Calu3 (cell line): Measurements from ENCODE around the gene ZNF547. TPM values are rescaled to one million over a fixed set of nuclear protein-coding genes. Genes with fewer than 3 reads are reported as not detected.

Experiments
- BruUV-seq: library from RNA; stranded (reverse); fragments of 400-500 nt; replicated peaks from 2 replicates; lab custom pipeline; 2021; lab: Mats Ljungman, UMichigan
- CTCF ChIA-PET: fragments of 300-600 bp; sonication (Branson Sonifier 250); formaldehyde crosslinking; loops from one replicate; lab custom pipeline; 2022; ENCODE audit warnings: antibody characterized with exemption; lab: Charles Lee
- DNase-seq: peaks from one replicate; pipeline ENCODE4 v3.0.0; 2022
- H3K27ac Mint-ChIP-seq: one replicate; pipeline ENCODE4 v1.8.0; 2022; ENCODE audit warnings: mixed read lengths; ENCODE audit not compliant: unreplicated experiment
- H3K27me3 Mint-ChIP-seq: one replicate; pipeline ENCODE4 v1.8.0; 2022; ENCODE audit warnings: mixed read lengths; ENCODE audit not compliant: unreplicated experiment
- H3K36me3 Mint-ChIP-seq: one replicate; pipeline ENCODE4 v1.8.0; 2022; ENCODE audit warnings: mild to moderate bottlenecking, moderate library complexity, mixed read lengths; ENCODE audit not compliant: insufficient read depth, unreplicated experiment
- H3K4me1 Mint-ChIP-seq: one replicate; pipeline ENCODE4 v1.8.0; 2022; ENCODE audit warnings: mild to moderate bottlenecking, low read depth, mixed read lengths; ENCODE audit not compliant: unreplicated experiment
- H3K4me3 Mint-ChIP-seq: one replicate; pipeline ENCODE4 v1.8.0; 2022; ENCODE audit warnings: mild to moderate bottlenecking, low read depth, moderate library complexity, mixed read lengths; ENCODE audit not compliant: unreplicated experiment
- H3K9me3 Mint-ChIP-seq: one replicate; pipeline ENCODE4 v1.8.0; 2022; ENCODE audit warnings: low read depth, mixed read lengths; ENCODE audit not compliant: unreplicated experiment
- intact Hi-C: fragments of 100-400 bp; cut with micrococcal nuclease; formaldehyde crosslinking; loops from one replicate; pipeline ENCODE4 v1.10.0; 2022; ENCODE audit not compliant: unreplicated experiment
- total RNA-seq: library from RNA; stranded (reverse); gene quantifications from 2 replicates; pipeline ENCODE4 v1.2.3, GENCODE V29; 2022
- TF ChIP-seq, protein P1 (sequence below): fragments of 200-600 bp; IDR thresholded peaks from one replicate; pipeline ENCODE4 v1.8.0; 2022; ENCODE audit warnings: antibody characterized with exemption; ENCODE audit not compliant: unreplicated experiment

Gene ZNF547
- total RNA-seq, 1 experiment from 2014 or later, result 7.2 TPM

- no TSS peak for BruUV-seq
Measured at GRCh38 chr19:57327993-57328392, 35.4 kb upstream of the ZNF547 start.

GRCh38 chr19:57334191-57334590 lies 29.2 kb upstream of the ZNF547 start:
- Mint-ChIP-seq H3K27me3 (no peaks in the 10 kb centered on the region), H3K27ac (no peak overlapping the region), H3K36me3 (peaks cover 4% of the 10 kb centered on the region), H3K4me1 (no peaks in the 10 kb centered on the region), H3K4me3 (no peak overlapping the region), H3K9me3 (peaks cover 6% of the 10 kb centered on the region)
- TF ChIP-seq, protein P1, sequence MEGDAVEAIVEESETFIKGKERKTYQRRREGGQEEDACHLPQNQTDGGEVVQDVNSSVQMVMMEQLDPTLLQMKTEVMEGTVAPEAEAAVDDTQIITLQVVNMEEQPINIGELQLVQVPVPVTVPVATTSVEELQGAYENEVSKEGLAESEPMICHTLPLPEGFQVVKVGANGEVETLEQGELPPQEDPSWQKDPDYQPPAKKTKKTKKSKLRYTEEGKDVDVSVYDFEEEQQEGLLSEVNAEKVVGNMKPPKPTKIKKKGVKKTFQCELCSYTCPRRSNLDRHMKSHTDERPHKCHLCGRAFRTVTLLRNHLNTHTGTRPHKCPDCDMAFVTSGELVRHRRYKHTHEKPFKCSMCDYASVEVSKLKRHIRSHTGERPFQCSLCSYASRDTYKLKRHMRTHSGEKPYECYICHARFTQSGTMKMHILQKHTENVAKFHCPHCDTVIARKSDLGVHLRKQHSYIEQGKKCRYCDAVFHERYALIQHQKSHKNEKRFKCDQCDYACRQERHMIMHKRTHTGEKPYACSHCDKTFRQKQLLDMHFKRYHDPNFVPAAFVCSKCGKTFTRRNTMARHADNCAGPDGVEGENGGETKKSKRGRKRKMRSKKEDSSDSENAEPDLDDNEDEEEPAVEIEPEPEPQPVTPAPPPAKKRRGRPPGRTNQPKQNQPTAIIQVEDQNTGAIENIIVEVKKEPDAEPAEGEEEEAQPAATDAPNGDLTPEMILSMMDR, result no peak
- no peak for DNase-seq
- intact Hi-C loops, result no loop called here
- CTCF ChIA-PET, result interaction anchor here (0.7 kb wide), 1 partner anchor 793 kb away, joined by 3 read pairs; no protein-coding TSS in a partner anchor
- no TSS peak for BruUV-seq

More at GRCh38 chr19:57327993-57328392, 35.4 kb upstream of the ZNF547 start:
- intact Hi-C loops, result no loop called here
- Mint-ChIP-seq H3K4me1 (no peaks in the 10 kb centered on the region), H3K27me3 (no peaks in the 10 kb centered on the region), H3K9me3 (peaks cover 3% of the 10 kb centered on the region), H3K4me3 (no peak overlapping the region), H3K27ac (no peak overlapping the region), H3K36me3 (peaks cover 44% of the 10 kb centered on the region)
- CTCF ChIA-PET, result no interaction called here
- DNase-seq, result no peak
- TF ChIP-seq, protein P1, result no peak

- no TSS peak for BruUV-seq
- H3K4me3 Mint-ChIP-seq, result no peak overlapping the region
- no peak overlapping the region for H3K27ac Mint-ChIP-seq
- H3K4me1 Mint-ChIP-seq, result no peaks in the 10 kb centered on the region
- H3K27me3 Mint-ChIP-seq, result no peaks in the 10 kb centered on the region
- H3K9me3 Mint-ChIP-seq, result peaks cover 15% of the 10 kb centered on the region
- no peak for DNase-seq
- H3K36me3 Mint-ChIP-seq, result no peaks in the 10 kb centered on the region
- CTCF ChIA-PET, result interaction anchor here (0.6 kb wide), 1 partner anchor 26 kb away, joined by 3 read pairs; no protein-coding TSS in a partner anchor
- intact Hi-C loops, result no loop called here
- TF ChIP-seq, protein P1, result no peak
Measured at GRCh38 chr19:57338877-57339276, 24.5 kb upstream of the ZNF547 start.

GRCh38 chr19:57342582-57342981 lies 20.8 kb upstream of the ZNF547 start:
- CTCF ChIA-PET, result no interaction called here
- no peaks in the 10 kb centered on the region for H3K36me3 Mint-ChIP-seq

More at GRCh38 chr19:57342582-57342981, 20.8 kb upstream of the ZNF547 start:
- TF ChIP-seq, protein P1, result no peak
- no TSS peak for BruUV-seq
- Mint-ChIP-seq H3K9me3 (peaks cover 15% of the 10 kb centered on the region), H3K27me3 (no peaks in the 10 kb centered on the region), H3K4me1 (no peaks in the 10 kb centered on the region), H3K4me3 (no peak overlapping the region), H3K27ac (no peak overlapping the region)
- no peak for DNase-seq
- intact Hi-C loops, result no loop called here
